ENCODE measurements around the gene CD300A.
"Not testable (repeated sequence)": the region's sequence is repeated elsewhere in the genome, so short reads cannot be mapped to it uniquely, and the experiment has no call there.

Gene CD300A

DNA sequence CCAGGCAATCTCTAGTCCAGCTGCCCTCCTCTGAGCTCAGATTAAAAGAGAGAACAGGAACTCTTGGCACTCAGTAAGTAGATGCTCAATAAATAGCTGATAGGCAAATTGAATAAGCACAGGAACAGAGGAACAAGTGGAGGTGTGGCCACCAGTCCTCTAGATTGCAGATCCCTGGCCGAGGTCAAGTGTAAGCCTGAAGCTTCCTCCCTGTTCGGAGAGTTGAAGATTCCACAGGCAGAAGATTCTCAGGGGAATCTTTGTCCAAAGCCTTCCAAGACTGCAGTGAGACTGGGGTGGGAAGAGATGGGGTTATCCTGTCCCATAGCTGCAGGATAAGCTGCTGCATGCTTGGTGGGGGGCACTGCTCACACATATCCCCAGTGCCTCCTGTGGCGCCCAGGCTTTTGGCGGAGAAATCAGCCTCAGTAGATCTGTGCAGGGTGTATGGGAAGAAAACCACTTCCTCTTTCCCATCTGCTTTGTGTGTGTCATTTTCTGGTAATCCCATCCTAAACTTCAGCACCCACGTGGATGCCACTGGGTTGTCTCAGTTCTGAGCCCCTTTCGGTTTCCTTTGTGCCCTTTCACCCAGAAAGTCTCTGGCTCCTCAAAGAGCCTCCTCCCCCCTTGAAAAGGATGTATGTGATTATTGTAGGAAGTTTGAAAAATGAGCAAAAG is 12.1 kb downstream of the CD300A start:
- peak; percentile 62 for DNase-seq (ENCODE audit: low spot score)

DNA sequence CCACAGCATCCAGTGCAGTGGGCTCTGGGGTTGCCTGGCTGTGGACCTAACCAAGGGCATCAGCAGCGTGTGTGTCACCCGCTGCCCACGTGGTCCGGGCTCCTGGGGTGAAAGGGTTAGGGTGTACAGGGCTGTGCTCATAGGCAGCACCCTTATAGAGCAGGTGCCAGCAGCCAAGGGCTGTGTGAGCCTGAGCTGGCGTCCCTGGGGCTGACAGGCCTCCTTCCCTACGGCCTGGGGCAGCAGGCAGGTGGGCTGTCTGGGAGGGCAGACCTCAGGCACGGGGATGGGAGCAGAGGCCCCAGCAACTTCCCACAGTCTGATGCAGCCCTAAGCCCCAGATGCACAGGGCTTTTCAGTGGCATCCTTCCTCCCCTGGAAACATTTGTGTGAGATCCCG is 13.9 kb downstream of the CD300A start:
- no peak for DNase-seq (ENCODE audit: low spot score)

DNA sequence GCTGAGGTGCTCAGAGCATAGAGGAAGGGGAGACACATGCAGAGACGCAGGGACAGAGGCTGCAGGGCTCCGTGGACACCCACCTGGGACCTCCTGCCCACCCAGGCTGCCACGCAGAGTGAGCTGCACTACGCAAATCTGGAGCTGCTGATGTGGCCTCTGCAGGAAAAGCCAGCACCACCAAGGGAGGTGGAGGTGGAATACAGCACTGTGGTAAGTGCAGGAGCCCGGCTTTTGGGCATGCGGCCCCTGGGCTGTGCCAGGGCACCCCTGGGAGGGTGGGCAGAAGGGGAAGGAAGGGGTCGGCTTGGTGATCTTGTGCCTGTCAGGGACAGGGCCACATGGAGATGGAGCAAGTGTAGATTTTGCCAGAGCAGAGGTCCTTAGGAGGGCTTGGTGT is 15.2 kb downstream of the CD300A start:
- DNase-seq (ENCODE audit: low spot score), result no peak

DNA sequence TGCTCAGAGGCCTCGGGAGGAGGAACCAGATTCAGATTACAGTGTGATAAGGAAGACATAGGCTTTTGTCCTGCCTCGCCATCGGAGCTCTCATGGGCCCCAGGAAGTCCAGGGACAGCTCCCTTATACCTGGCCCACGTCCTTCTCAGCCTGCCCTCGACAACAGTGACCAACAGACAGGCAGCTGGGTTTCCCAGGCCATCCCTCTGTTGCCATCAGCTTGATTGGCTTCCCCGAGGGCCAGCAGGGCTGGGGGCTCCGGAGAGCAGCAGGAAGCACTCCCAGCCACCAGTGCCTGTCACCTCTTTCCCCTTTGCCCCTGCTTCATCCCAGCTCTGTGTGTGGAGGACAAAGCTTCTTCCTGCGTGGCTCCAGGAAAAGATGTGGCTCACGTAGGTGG is 17.6 kb downstream of the CD300A start:
- DNase-seq (ENCODE audit: low spot score), result no peak

DNA sequence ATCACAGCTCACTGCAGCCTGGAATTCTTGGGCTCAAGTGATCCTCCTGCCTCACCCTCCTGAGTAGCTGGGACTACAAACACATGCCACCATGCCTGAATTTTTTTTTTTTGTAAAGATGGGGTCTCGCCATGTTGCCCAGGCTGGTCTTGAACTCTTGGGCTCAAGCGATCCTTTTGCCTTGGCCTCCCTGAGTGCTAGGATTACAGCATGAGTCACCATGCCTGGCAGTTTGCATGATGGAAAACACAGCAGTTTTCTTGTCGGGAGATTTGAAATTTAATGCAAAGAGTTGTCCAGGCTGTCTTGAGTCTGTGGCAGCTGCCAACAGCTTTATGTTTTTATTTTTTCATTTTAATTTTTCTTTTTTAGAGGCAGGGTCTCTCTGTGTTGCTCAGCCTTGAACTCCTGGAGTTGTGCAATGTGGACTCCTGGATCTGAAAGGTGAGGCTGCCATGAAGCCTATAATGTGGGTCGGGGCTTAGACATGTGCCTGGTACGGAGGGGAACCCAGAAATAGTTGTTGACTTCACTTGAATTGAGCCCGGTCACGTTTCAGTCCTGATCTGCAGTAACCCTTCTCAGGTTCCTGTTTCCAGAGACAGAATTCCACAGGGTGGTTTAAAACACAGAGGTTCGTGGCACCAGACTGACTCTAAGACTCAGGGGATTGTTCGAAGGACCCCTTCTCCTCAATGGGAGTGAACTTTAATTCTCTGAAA is 18.7 kb downstream of the CD300A start:
- no peak for DNase-seq (ENCODE audit: low spot score)

DNA sequence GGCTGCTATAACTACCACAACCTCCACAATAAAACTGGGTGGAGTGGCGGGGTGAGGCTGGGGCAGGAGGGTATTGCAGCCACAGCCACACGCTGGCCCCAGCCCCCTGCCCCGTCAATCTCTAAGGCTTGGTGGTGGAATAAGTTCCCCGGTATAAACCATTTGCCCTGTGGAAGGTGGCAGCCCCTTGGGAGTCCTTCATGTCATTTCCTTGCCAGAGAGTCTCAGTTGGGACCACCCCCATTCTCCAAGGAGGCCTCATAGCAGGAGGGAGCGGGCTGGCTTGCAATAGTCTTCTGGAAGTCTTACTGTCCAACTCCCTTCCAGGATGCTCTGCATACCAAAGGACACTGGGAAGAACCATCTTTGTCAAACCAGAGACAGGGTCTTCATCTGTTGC is 19.4 kb downstream of the CD300A start:
- DNase-seq (ENCODE audit: low spot score), result no peak

DNA sequence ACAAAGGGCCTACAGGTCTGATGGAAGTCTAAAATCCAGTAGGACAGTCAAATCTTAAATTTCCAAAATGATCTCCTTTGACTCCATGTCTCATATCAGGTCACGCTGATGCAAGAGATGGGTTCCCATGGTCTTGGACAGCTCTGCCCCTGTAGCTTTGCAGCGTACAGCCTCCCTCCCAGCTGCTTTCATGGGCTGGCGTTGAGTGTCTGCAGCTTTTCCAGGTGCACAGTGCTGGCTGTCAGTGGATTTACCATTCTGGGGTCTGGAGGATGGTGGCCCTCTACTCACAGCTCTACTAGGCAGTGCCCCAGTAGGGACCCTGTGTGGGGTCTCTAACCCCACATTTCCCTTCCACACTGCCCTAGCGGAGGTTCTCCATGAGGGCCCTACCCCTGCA is 21.8 kb downstream of the CD300A start:
- DNase-seq (ENCODE audit: low spot score), result not testable (repeated sequence)

DNA sequence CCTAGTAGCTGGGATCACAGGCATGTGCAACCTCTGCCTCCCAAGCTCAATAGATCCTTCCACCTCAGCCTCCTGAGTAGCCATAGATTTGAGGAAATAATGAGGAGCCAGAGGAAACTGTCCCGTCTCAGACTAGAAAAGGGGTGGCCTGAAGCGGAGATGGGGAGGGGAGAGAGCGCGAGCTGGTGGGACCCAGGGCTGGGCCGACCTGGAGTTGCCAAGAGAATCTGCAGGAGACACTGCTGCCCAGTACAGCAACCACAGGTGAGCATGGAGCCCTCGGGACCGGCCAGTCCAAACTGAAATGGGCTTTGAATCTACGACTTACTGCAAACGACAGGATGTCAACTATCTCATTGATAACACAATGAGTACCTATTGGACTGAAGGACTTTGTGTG is 24.3 kb downstream of the CD300A start:
- no peak for DNase-seq (ENCODE audit: low spot score)

DNA sequence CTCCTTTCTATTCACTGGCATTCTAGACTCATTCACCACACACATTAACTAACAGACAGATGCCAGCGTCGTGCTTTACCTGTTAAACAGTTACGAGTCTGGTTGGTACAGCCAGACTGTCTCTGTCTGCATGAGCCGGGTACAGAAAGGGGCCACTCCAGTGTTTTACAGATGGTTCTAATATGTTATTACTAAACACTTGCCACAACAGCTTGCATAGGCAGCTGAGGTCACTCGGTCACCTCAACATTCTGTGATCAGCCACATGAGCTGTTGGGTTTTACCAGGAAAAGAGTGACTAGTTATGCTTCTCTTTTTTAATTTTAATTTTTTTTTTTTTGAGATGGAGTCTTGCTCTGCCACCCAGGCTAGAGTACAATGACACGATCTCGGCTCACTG is 25.2 kb downstream of the CD300A start:
- no peak for DNase-seq (ENCODE audit: low spot score)

DNA sequence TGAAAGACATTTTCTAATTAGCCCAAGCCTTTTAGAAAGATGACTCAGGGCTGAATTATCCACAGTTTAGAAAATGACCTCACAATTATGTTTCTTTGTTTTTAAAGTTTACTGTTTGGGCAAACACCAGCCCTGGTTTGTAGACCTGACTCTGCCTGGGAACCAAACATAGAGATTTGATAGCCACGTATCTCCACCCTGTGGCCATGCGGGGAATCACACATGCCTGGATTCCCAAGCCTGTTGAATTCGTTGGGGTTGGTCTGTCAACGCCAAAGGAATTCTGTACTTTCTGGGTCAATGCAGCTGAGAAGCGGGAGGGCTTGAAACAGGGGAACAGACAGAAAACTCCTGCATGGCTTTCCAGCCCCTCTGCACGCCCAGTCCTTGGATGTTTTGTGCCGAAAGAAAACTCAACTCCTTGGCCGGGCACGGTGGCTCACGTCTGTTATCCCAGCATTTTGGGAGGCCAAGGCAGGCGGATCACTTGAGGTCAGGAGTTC is 26.9 kb downstream of the CD300A start:
- peak; percentile 67 for DNase-seq (ENCODE audit: low spot score)

DNA sequence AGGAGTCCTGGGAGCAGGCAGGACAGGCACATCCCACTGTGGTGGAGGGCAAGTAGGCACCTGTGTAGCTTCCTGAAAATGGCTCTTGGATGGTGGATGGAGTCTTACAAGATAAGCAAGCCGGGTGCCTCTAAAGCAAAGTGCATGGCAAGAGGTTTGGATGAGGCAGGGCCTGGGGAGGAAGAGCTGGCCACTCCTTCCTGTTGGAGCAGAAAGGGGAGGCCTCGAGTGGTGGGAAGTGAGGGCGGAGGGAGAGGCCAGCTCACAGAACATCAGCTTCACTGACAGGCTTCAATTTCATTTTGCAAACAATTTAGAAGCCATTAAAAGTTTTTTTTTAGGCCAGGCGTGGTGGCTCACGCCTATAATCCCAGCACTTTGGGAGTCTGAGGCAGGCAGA is 31.0 kb downstream of the CD300A start:
- DNase-seq (ENCODE audit: low spot score), result no peak

DNA sequence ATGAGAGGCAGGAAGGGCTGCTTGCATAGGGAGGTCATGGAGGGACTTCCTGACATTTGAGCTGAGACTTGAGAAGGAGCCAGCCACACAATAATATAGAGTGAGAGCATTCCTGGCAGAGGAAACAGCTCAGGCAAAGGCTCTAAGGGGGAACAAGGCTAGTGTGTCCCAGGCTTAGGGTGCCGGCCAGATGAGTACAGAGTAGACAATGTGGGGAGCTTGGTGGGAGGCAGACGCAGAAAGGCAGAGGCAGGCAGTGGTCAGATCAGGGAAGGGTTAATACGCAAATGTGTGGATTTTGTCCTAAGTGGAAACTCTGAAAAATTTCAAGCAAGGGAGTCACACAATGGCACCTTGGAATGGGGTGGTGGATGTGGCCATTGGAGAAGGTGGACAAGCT is 33.6 kb downstream of the CD300A start:
- no peak for DNase-seq (ENCODE audit: low spot score)

DNA sequence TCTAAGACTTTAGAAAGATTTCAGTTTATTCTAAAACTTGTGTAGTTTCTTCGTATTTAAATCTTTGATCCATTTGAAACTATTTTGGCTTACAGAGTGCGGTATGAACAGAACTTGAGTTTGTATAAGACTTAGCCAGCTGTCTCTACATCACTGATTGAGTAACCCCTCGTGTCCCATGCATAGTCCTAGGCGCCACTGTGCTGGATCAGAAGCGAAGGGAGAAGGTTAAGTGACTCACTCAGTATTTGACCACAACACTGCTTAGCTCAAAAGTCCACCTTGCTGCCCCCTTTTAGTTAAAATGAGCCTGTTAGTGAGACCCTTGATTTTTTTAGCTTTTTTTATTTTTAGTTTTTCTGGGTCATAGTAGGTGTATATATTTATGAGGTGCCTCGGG is 36.4 kb downstream of the CD300A start:
- DNase-seq (ENCODE audit: low spot score), result no peak

DNA sequence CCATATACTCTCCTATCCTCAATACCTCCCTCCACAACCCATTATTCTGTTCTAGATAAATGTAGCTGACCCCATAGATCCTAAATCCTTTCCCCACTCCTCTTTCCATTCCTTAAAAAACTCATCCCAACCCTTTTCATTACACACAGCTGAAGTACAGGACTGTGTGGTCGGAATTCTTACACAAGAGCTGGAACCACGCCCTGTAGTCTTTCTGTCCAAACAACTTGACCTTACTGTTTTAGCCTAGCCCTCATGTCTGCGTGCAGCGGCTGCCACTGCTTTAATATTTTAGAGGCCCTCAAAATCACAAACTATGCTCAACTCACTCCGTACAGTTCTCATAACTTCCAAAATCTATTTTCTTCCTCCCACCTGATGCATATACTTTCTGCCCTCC is 37.5 kb downstream of the CD300A start:
- DNase-seq (ENCODE audit: low spot score), result not testable (repeated sequence)

DNA sequence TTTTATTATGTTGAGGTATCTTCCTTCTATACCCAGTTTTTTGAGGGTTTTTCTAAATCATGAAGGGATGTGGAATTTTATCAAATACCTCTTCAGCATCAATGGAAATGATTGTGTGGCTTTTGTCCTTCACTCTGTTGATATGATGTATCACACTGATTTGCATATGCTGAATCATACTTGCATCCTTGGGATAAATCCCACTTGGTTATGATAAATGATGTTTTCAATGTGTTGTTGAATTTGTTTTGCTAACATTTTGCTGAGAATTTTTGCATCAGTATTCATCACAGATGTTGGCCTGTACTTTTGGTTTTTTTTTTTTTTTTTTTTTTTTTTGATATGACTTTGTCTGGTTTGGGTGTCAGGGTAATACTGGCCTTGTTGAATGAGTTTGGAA is 41.7 kb downstream of the CD300A start:
- DNase-seq (ENCODE audit: low spot score), result no peak

DNA sequence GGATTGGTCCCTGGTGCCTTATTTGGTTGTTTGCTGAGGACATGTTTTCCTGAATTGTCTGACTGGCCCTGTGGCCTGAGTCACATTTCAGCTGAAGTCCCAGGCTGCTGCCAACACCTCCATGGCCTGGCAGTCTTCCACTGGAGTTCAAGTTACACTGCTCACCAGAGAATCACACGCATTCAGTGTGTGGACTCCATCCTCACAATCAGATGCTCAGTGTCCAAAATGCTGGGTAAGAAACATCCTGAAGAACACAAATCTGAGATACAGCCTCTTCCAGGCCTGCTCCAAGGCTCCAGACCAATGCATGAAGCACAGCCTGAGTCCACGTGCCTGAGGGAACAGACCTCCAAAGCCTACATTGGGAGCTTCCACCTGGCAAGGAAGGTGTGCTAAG is 45.6 kb downstream of the CD300A start:
- DNase-seq (ENCODE audit: low spot score), result no peak

DNA sequence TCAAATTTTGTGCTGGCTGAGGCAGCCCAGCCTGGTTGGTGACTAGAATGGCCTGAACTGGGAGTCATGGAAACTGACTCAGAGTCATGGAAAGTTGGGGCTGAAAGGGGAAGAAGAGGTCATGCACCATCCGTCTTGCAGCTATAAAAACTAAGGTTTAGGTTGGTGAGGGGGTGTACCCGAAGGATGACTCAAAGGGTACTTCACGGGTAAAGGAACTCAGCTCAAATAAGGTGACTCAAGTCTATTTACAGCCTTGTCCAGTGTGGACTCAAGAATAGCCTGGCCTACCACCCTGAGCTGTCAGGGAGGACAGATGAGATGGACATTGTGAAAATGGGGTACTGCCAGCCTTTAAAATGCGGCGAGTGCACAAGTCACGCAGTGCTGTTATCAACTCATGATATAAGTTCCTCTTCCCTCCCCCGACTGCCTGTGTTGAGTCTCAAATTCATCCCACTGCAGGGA is 46.2 kb downstream of the CD300A start:
- DNase-seq (ENCODE audit: low spot score), result peak; percentile 46

DNA sequence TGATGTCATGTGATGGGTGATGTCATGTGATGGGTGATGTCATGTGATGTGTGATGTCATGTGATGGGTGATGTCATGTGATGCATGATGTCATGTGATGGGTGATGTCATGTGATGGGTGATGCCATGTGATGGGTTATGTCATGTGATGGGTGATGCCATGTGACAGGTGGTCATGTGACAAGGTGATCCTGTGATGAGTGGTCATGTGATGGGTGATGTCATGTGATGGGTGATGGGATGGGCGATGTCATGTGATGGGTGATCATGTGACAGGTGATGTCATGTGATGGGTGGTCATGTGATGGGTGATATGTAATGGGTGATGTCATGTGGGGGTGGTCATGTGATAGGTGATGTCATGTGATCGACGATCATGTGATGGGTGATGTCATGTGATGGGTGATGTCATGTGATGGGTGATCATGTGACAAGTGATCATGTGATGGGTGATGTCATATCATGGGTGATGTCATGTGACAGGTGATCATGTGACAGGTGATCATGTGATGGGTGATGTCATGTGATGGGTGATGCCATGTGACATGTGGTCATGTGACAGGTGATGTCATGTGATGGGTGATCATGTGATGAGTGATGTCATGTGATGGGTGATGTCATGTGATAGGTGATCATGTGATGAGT is 47.7 kb downstream of the CD300A start:
- peak; percentile 52 for DNase-seq (ENCODE audit: low spot score)

DNA sequence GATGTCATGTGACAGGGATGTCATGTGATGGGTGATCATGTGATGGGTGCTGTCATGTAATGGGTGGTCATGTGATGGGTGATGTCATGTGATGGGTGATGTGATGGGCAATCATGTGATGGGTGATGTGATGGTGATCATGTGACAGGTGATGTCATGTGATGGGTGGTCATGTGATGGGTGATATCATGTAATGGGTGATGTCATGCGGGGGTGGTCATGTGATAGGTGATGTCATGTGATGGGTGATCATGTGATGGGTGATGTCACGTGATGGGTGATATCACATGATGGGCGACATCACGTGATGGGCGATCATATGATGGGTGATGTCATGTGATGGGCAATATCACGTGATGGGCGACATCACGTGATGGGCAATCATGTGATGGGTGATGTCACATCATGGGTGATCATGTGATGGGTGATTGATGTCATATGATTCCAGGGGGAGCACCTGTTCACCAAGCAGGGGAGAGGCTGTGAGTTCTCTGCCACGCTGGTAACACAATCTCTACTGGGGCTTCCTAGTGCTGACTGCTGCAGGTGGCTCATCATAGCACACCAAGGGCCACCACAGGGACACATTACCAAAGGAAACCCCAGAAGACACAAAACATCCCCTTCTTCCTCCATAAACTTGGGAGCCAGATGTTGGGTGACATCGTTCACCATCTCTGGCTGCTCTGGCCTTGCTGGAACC is 48.3 kb downstream of the CD300A start:
- DNase-seq (ENCODE audit: low spot score), result no peak

DNA sequence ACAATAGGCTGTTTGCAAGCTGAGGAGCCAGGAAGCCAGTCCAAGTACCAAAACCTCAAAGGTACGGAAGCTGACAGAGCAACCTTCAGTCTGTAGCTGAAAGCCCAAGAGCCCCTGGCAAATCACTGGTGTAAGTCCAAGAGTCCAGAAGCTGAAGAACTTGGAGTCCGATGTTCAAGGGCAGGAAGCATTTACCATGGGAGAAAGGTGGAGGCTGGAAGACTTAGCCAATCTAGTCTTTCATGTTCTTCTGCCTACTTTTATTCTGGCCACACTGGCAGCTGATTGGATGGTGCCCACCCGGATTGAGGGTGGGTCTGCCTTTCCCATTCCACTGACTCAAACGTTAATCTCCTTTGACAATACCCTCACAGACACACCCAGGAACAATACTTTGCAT is 49.5 kb downstream of the CD300A start:
- DNase-seq (ENCODE audit: low spot score), result no peak

DNA sequence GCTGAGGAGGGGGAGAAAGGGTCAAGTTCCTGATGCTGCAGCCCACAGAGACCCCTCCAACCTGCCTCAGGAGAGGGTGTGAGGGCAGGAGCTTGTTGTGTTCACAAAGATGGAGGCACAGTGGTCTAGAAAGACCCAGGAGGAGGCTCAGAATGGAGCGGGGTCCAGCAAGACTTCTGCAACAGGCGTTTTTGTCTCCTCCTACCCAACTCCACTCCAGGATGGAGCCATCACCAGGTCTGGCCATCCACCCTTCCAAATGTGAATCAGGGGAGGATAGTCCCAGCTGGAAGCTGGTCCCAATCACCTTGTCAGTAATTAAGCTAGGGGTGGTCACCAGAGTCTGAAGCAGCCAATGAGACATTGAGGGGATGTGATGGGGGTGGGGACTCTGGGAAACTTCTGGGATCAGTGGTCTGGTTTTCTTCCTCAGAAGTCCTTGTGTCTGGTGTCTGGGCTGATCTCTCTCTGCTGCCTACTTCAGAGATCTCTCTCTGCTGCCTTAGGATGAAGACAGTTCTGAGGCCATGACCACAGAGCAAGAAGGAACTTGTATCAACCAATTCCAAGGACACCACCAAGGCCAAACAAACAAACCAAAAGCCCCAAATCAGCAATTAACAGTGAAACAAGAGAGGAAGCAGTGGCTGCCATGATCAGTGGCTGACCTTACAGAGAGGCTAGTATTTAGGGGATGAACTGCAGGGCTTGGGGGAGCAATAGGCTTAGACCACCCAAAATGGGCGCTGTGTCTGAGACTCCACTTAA is 50.3 kb downstream of the CD300A start:
- DNase-seq (ENCODE audit: low spot score), result no peak

Data from pons (tissue), 1 donor.